A204.1 (cell line): ENCODE results near the gene RAE1.

Source experiments
- FAIRE-seq: peaks from 2 replicates; lab custom pipeline; 2012; peaks lifted over from hg19 to GRCh38; lab: Jason Lieb, UNC

Gene RAE1

GRCh38 chr20:57372157-57372556, 21.1 kb downstream of the RAE1 start:
- no peak for FAIRE-seq

- FAIRE-seq = no peak
These were observed 21.7 kb downstream of the RAE1 start for GRCh38 chr20:57372581-57373350.

- no peak for FAIRE-seq
These were observed 23.4 kb downstream of the RAE1 start for GRCh38 chr20:57374343-57374930.

DNA sequence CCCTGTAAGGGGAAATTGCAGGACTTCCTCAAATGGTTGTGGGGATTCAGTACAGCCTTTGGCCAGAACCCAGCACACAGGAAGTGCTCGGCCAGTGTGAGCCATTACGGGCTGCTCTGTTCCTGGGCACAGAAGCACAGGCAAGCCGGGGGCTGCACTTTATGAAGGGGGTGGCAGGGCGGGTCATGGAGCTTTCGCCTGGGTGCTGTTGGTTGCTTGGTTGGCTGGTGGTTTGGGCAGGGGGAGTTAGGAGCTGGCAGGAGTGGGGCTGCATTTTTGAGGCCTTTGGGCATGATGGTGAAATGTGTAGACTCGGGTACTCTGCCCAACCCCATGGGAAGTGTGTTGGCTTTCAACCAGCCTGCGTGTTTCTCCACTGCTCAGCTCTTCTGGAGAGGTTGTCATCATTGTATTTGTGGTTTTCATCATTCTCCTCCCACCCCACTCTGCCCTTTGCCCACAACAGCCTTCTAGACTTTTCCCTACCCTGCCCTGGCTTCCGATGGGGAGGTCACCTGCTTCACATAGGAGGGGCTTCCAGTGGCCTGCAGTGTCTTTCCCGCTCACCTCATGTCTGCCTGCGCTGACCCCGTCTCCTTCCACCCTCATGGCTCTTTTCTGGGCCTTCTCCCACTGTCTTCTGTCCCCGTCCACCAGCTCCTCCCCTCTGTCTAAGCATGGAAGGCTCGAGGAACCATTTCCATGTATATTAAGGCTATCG, 24.0 kb downstream of the RAE1 start:
- no peak for FAIRE-seq

- FAIRE-seq = no peak
These were observed 24.7 kb downstream of the RAE1 start for GRCh38 chr20:57375652-57376230.

DNA sequence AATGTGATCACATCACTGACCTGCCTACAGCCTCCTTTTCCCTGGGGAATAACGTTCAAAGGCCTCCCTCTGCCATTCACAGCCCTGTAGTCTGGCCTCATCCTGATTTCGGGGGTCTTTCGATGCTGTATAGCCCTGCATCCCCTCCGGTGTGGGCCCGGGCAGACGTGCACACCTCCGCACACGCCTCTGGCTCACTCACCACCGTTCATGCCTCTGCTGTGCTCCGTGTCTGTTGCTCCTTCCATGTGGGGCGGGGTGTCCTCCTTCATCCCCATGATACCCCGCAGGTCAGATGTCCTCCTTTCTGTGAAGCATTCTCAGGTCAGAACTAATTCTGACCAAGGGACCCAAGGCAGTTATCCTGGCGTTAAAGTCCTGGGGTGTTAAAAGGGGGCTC, 26.3 kb downstream of the RAE1 start:
- no peak for FAIRE-seq

GRCh38 chr20:57378107-57378506, 27.1 kb downstream of the RAE1 start:
- FAIRE-seq = no peak

GRCh38 chr20:57378646-57379262, 27.7 kb downstream of the RAE1 start:
- no peak for FAIRE-seq

GRCh38 chr20:57379263-57379647, 28.2 kb downstream of the RAE1 start:
- FAIRE-seq = no peak

- no peak for FAIRE-seq
These were observed 29.2 kb downstream of the RAE1 start for GRCh38 chr20:57380081-57380750.

DNA sequence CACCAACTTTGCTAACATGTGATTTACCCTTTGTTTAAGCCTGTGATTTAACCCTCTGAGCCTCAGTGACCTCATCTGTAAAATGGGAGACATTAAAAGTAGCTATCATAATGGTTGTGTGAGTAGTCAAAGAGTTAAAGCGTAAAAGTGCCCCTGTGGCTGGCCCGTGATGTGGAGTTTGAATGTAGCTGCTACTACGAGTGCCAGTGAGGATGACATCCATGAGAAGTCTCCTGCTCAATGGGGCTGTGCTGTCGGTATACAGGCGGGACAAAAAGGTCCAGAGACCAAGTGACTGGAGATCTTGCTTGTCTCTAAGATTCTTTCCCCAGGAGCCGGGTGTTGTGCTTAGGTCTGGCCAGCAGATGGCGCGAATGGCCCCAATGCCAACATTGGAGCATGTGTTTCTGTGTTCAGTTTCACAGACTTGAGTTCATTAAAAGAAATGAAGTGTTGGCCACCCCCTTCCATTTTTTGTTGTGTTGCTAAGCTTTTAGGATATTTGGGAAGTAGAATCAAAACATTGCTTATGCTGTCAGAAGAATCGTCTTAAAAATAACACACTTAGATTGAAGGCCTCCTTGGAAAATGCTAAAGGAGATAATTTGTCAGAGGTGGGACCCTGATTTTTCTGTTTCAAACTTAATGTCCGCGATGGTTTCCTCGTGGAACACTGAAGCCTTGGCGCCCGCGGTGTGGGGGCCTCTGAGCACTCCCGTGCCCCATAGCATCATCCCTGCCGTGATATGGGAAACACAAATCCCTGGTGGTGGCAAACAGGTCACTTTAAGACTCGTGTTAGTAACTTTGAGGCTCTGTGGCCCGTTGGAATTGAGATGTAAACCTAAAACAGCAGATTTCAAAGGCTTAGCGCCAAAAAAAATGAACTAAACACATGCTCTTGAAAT, 30.8 kb downstream of the RAE1 start:
- peak; percentile 91 for FAIRE-seq

DNA sequence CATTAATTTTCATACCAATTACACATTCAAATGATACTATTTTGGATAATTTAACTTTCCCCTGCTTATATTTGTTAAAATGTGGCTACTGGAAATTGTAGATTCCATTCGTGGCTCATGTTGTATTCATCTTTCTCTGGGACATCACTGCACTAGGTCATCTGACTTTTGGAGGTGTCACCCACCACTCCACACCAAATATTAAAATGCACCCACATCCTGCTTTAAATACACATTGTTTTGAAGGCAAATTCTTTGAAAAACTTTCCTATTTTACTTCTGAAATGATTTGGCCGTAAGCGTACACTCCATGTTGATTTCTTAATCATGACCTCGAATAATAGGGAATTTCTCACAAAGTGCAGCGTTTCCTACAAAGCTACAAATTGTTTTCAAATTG, 31.5 kb downstream of the RAE1 start:
- no peak for FAIRE-seq

DNA sequence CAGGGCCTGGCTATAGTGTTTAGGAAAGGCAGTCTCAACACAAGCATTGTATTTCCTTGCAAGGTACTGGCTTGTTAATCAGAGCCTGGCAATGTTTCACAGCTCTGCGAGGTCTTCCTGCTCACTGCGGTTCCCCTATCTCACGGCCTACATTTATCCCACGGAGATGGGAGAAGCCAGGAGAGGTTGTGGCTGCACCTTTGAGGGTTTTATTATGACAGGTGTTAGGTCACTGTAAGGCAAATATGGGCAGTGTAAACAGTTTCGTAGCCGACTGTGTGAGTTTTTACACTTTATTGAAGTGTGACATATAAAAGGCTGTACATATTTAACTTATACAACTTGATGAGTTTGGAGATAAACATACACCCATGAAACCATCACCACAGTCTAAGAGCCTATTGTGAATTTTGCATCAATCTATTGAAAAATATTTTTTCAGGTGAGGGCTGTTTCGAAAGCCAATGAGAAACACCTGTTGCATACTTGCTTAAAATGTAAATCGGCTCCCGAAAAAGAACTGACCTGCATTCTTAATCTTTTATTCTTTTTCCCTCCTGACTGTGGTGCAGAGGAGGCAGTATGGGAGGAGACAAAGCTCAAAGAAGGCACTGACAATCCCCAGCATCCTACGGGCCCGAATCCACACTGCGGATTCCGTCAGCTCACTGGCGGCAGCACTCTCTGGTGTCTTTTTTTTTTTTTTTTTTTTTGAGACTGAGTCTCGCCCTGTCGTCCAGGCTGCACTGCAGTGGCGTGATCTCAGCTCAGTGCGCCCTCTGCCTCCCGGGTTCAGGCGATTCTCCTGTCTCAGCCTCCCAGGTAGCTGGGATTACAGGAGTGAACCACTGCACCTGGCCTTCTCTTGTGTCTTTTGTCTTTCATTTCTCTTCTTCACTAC, 32.6 kb downstream of the RAE1 start:
- no peak for FAIRE-seq

DNA sequence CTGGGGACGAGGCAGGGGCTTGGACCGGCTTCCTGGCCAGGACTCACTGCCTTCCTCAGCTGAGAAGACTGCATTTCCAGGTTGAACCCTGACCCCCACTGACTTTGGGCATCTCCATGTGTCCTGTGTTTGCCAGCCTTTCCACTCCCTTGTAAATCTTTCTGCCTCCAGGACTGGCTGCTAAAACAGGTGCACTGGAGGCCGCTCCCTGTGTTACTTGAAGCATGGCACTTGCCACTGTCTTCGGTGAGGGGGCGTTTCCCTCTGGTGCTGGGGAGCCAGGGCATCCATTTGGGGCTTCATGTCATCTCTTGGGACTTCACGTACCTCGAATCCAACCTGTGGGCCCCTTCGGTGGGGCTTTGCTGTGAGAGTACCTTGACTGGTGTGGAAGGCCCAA, 33.4 kb downstream of the RAE1 start:
- no peak for FAIRE-seq

GRCh38 chr20:57384953-57385761, 34.1 kb downstream of the RAE1 start:
- no peak for FAIRE-seq

GRCh38 chr20:57385940-57386339, 34.9 kb downstream of the RAE1 start:
- FAIRE-seq = no peak

GRCh38 chr20:57386762-57387161, 35.7 kb downstream of the RAE1 start:
- no peak for FAIRE-seq

GRCh38 chr20:57387463-57387862, 36.4 kb downstream of the RAE1 start:
- FAIRE-seq = no peak

- FAIRE-seq = no peak
These were observed 36.9 kb downstream of the RAE1 start for GRCh38 chr20:57387945-57388371.
